AG09309 (cell line): Measurements from ENCODE around the gene KCTD5.

ENCODE experiments used
- DNase-seq: peaks from one replicate; pipeline ENCODE4 v3.0.0-alpha.2; 2010; ENCODE audit warnings: low read depth
- H3K4me3 ChIP-seq: 2 replicates; pipeline ENCODE4 v1.5.1; 2011; ENCODE audit warnings: mild to moderate bottlenecking, low read depth, low read length, moderate library complexity; ENCODE audit not compliant: control insufficient read depth
- CTCF ChIP-seq: IDR thresholded peaks from 2 replicates; pipeline ENCODE4 v1.5.1; 2011; ENCODE audit warnings: mild to moderate bottlenecking, low read depth, low read length, inconsistent platforms; ENCODE audit not compliant: insufficient read depth, control insufficient read depth; ENCODE audit errors: missing control alignments

The KCTD5 gene

GRCh38 chr16:2704983-2705275, 22.6 kb downstream of the KCTD5 start:
- TF ChIP-seq CTCF: no peak

GRCh38 chr16:2705351-2705750, 23.0 kb downstream of the KCTD5 start:
- no peak for TF ChIP-seq CTCF
- DNase-seq: no peak

More at GRCh38 chr16:2704983-2705275, 22.6 kb downstream of the KCTD5 start:
- no peak overlapping the region for H3K4me3 ChIP-seq
- no peak for DNase-seq

GRCh38 chr16:2706085-2706484, 23.8 kb downstream of the KCTD5 start:
- H3K4me3 ChIP-seq: no peak overlapping the region
- no peak for TF ChIP-seq CTCF
- no peak for DNase-seq

More at GRCh38 chr16:2705351-2705750, 23.0 kb downstream of the KCTD5 start:
- H3K4me3 ChIP-seq: no peak overlapping the region

- DNase-seq: no peak
- no peak overlapping the region for H3K4me3 ChIP-seq
- no peak for TF ChIP-seq CTCF
These were observed 24.4 kb downstream of the KCTD5 start for GRCh38 chr16:2706611-2707311.

- no peak overlapping the region for H3K4me3 ChIP-seq
- TF ChIP-seq CTCF: no peak
- no peak for DNase-seq
These were observed 25.3 kb downstream of the KCTD5 start for GRCh38 chr16:2707368-2708289.

- no peak for DNase-seq
- no peak overlapping the region for H3K4me3 ChIP-seq
- TF ChIP-seq CTCF: no peak
These were observed 25.9 kb downstream of the KCTD5 start for GRCh38 chr16:2708290-2708639.
